Measurements from ENCODE around the gene SRSF9. TPM values are rescaled to one million over a fixed set of nuclear protein-coding genes. Genes with fewer than 3 reads are reported as not detected.

SRSF9 gene
- total and polyA plus RNA-seq, 2 of the 13 experiments (the other 11 are each of a cell fraction or from before 2014, with no cell fraction given): 125 to 144 TPM

GRCh38 chr12:120444676-120445075, 24.9 kb downstream of the SRSF9 start:
- ChIA-PET CTCF (ENCODE audit: low intra/inter-chr PET ratio, low total read pairs) (no interaction called here), POLR2A (interaction anchor here (1.4 kb wide), 1 partner anchor 9 kb away, joined by 4 read pairs; no protein-coding TSS in a partner anchor)
- H3K36me3 ChIP-seq (replicated peaks in 1 of 2; ENCODE audit: control insufficient read depth in 1 of 2, insufficient read depth in 2 of 2, low read length in 2 of 2): peaks cover 8 to 36% of the 10 kb centered on the region in 2 experiments
- TF ChIP-seq TBX3 (IDR thresholded peaks at IDR 0.05; ENCODE audit: borderline replicate concordance) (no peak), CEBPB (IDR thresholded peaks at IDR 0.05; ENCODE audit: borderline replicate concordance, low read depth, low read length) (0 out of 2 replicates have a peak, but pooled peaks have one; percentile 14)
- peaks cover 61% of the 10 kb centered on the region for H3K79me2 ChIP-seq (ENCODE audit: insufficient read depth, low read length)
- intact Hi-C loops (cut with micrococcal nuclease; ENCODE audit: unreplicated experiment): no loop called here
- ATAC-seq (no peak), DNase-seq (ENCODE audit: low spot score) (no peak), FAIRE-seq (no peak)
- BruUV-seq (replicated peaks): no TSS peak
- H3K27me3 ChIP-seq (ENCODE audit: control insufficient read depth in 1 of 2, insufficient read depth in 2 of 2, low read length in 2 of 2): no peaks in the 10 kb centered on the region; a peak in 1 of 5 replicates
- H3K4me3 ChIP-seq (replicated peaks in 1 of 3; ENCODE audit: insufficient read depth in 1 of 3, low read depth in 2 of 3, low read length in 3 of 3): peak overlapping the region; percentile 81 to 97 (median 82); a peak in 4 of 6 replicates
- 94% methylated on average over 2 of the region's 2 CpGs for WGBS (ENCODE audit: low lambda C conversion rate)
- H3K4me2 ChIP-seq (ENCODE audit: low read depth, low read length): peak overlapping the region; percentile 87
- in situ Hi-C loops (cut with HindIII; ENCODE audit: extremely low pct_ligation_motif_present, low pct_unique_long_range_greater_than_20kb): no loop called here
- no peak overlapping the region for H3K27ac ChIP-seq (ENCODE audit: extremely low read length, insufficient read depth, low read length)
- no peak overlapping the region for H2AFZ ChIP-seq (ENCODE audit: low read length)
- peak overlapping the region; percentile 91; the same call in 1 of the 2 replicates for H3K9ac ChIP-seq (ENCODE audit: insufficient read depth, low read depth, low read length)
- no peaks in the 10 kb centered on the region for H3K9me3 ChIP-seq (ENCODE audit: low read length)
- H4K20me1 ChIP-seq (ENCODE audit: insufficient read depth, low read length): peaks cover 7% of the 10 kb centered on the region; the same call in 1 of the 2 replicates
- peaks cover 35% of the 10 kb centered on the region for H3K4me1 ChIP-seq (ENCODE audit: insufficient read depth, low read length)

DNA sequence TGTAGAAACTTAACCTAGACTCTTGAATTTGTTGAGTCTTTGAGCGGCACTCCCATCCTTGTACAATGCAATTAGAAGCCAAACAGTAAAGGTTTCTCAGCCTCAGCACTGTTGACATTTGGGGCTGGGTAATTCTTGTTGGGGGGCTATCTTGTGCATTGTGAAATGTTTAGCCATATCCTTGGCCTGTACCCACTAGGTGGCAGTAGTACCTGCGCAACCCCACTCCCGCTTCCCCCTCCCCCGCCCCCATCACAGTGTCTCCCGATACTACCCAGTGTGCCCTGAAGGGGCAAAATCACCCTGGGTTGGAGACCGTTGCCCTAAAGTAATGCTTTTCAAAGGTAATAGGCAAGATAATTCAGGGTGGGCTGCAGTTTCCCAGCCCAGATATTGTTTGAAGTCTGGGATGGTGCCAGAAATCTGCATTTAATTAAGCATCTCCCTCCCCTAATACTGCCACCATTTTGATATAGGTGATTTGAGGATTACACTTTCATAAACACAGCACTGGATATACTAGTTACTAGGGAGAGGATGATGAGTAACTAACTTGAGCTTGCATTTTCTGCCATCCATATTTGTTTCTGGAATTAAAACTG, 29.8 kb downstream of the SRSF9 start:
- Histone ChIP-seq H4K20me1 (ENCODE audit: insufficient read depth, low read length) (peaks cover 16% of the 10 kb centered on the region; the same call in 1 of the 2 replicates), H2AFZ (ENCODE audit: low read length) (no peak overlapping the region), H3K27ac (ENCODE audit: extremely low read length, insufficient read depth, low read length) (no peak overlapping the region), H3K79me2 (ENCODE audit: insufficient read depth, low read length) (peaks cover 35% of the 10 kb centered on the region), H3K4me2 (ENCODE audit: low read depth, low read length) (peak overlapping the region; percentile 90), H3K36me3 (replicated peaks in 1 of 2; ENCODE audit: control insufficient read depth in 1 of 2, insufficient read depth in 2 of 2, low read length in 2 of 2) (peaks cover 8 to 29% of the 10 kb centered on the region in 2 experiments; a peak in 4 of 5 replicates), H3K9ac (ENCODE audit: insufficient read depth, low read depth, low read length) (no peak overlapping the region), H3K9me3 (ENCODE audit: low read length) (no peaks in the 10 kb centered on the region), H3K4me3 (replicated peaks in 1 of 3; ENCODE audit: insufficient read depth in 1 of 3, low read depth in 2 of 3, low read length in 3 of 3) (peak overlapping the region in 1 of 3 experiments; percentile 26; a peak in 2 of 6 replicates), H3K27me3 (ENCODE audit: control insufficient read depth in 1 of 2, insufficient read depth in 2 of 2, low read length in 2 of 2) (no peaks in the 10 kb centered on the region; a peak in 1 of 5 replicates), H3K4me1 (ENCODE audit: insufficient read depth, low read length) (peaks cover 37% of the 10 kb centered on the region)
- intact Hi-C loops (cut with micrococcal nuclease; ENCODE audit: unreplicated experiment): loop anchor here (2.0 to 10.0 kb wide), 2 partner anchors 27 to 115 kb away; partner anchors contain the start of gene PLA2G1B
- ChIA-PET CTCF (ENCODE audit: low intra/inter-chr PET ratio, low total read pairs) (interaction anchor here (1.2 kb wide), 1 partner anchor 30 kb away, joined by 3 read pairs; the partner anchor contains the start of gene SRSF9), POLR2A (no interaction called here)
- BruUV-seq (replicated peaks): no TSS peak
- peak; percentile 65 for DNase-seq (ENCODE audit: low spot score)
- 25% methylated on average over 6 of the region's 6 CpGs for WGBS (ENCODE audit: low lambda C conversion rate)
- no peak for FAIRE-seq
- peak; percentile 44 for ATAC-seq
- in situ Hi-C loops (cut with HindIII; ENCODE audit: extremely low pct_ligation_motif_present, low pct_unique_long_range_greater_than_20kb): loop anchor here (10.0 kb wide), 1 partner anchor 115 kb away; the partner anchor contains the start of gene PLA2G1B
- TF ChIP-seq MAZ (IDR thresholded peaks at IDR 0.05; ENCODE audit: borderline replicate concordance, low read depth, low read length) (peak; percentile 41; the same call in 1 of the 2 replicates), MAZ (CRISPR knock-in tag; IDR thresholded peaks at IDR 0.05; ENCODE audit: low read depth) (no peak), FOXP1 (IDR thresholded peaks at IDR 0.05) (no peak), FOXP1 (CRISPR knock-in tag; IDR thresholded peaks at IDR 0.05) (no peak), ZSCAN21 (CRISPR knock-in tag; IDR thresholded peaks at IDR 0.05; ENCODE audit: borderline replicate concordance) (no peak), ZZZ3 (CRISPR knock-in tag; IDR thresholded peaks at IDR 0.05; ENCODE audit: borderline replicate concordance) (no peak), ZNF17 (CRISPR knock-in tag; IDR thresholded peaks at IDR 0.05) (no peak), RFXANK (CRISPR knock-in tag; IDR thresholded peaks at IDR 0.05) (no peak), ZNF660 (CRISPR knock-in tag; IDR thresholded peaks at IDR 0.05; ENCODE audit: borderline replicate concordance, low read depth) (no peak), CCDC6 (CRISPR knock-in tag; IDR thresholded peaks at IDR 0.05) (no peak), ZBTB44 (CRISPR knock-in tag; IDR thresholded peaks at IDR 0.05) (no peak), STAG1 (CRISPR knock-in tag; IDR thresholded peaks at IDR 0.05) (peak; percentile 25; the same call in 1 of the 2 replicates)

Data from HepG2 (cell line).